Hematopoietic multipotent progenitor cell treated with erythropoietin and hydrocortisone succinate and interleukin-3 and kit ligand, for 8 days (in vitro differentiated cells): ENCODE data around the gene USP9Y.

Source experiments
- DNase-seq: peaks from one replicate; pipeline ENCODE4 v3.0.0-alpha.2; 2015

Gene USP9Y

DNA sequence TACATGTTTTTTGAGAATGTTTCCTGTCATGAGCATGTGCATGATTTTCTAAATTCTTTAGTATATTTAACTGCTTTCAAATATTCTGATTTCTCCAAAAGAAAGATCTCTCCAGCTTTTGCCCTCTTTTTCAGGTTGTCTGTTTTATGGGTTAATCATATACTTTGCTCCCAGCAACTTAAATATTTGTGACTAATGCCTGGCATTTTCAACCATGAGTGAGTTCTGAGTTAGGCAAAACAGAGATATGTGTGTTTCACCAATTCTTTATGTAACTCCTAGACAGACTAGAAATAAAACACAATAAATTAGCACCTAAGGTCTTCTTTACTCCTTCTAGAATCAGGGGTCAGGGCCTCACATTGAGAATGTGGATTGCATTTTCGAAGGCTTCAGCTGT lies 107.0 kb downstream of the USP9Y start:
- DNase-seq: no peak

DNA sequence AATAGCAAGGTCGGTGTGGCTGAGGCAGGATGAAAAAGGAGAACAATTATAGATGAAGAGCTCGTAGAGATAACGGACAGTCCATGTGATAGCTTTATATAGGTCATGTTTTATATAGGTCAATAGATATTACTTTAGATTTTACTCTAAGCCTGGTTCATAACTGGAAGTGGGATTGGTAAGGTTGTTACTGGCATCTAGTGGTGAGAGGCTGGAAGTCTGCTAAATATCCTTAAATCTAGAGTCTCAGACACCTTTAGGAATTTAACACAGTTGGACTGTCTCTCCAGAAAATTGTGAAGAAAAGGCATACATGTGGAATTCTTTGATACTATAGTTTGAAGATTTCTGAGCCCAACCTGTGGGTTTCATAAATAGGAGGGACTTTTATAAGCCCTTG lies 108.0 kb downstream of the USP9Y start:
- peak; percentile 49 for DNase-seq

DNA sequence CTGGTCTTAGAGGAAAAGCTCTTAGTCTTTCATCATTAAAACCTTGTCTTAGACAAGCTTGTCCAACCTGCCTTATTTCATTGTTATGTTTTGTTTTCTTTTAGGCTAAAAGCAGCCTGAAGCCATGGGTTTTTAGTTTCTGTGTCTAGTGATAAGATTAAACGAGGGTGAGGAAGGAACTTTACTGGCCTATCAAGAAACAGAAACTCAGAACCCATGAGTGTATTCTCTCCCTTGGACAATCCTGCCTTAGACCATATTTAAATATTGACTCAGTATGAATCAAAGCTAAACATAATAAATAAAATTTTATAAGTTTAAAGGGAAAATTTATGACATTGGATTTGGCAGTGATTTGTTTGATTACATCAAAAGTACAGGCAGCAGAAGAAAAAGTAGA lies 122.4 kb downstream of the USP9Y start:
- DNase-seq: no peak

- no peak for DNase-seq
These were observed 125.8 kb downstream of the USP9Y start for GRCh38 chrY:12826791-12827190.

GRCh38 chrY:12833284-12833683 lies 132.3 kb downstream of the USP9Y start:
- DNase-seq: no peak

GRCh38 chrY:12837550-12837949 lies 136.5 kb downstream of the USP9Y start:
- no peak for DNase-seq

DNA sequence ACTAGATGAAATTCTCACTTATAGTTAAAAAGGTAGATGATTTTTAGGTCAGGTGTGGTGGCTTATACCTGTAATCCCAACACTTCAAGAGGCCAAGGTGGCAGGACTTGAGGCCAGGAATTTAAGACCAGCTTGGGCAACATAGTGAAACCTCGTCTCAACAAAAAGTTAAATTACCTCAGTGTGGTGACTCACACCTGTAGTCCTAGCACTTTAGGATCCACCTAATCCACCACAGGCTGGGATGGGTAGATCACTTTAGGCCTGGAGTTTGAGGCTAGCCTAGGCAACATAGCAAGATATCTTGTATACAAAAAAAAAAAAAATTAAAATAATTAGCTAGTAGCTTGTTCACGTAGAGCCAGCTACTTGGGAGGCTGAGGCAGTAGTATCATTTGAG lies 140.3 kb downstream of the USP9Y start:
- no peak for DNase-seq

GRCh38 chrY:12846793-12847192 lies 145.8 kb downstream of the USP9Y start:
- no peak for DNase-seq

DNA sequence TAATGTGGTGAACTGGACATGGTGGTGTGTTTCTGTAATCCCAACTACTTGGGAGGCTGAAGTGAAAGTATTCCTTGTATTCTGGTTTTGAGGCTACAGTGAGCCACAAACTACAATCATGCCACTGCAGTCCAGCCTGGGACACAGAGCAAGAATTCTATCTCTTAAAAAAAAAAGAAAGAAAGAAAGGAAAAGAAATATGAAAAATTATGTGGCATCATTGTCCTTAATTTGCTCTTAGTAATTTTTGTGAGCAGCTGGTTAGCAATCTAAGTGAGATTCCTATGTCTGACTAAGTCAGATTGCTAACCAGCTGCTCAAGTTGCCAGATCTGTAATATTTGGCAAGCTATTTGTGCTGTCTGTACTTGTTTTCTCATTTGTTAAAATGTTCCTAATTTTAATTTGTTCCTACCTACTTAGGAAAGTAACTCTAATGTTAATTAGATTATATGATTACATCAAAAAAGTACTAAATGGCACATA lies 154.8 kb downstream of the USP9Y start:
- no peak for DNase-seq

DNA sequence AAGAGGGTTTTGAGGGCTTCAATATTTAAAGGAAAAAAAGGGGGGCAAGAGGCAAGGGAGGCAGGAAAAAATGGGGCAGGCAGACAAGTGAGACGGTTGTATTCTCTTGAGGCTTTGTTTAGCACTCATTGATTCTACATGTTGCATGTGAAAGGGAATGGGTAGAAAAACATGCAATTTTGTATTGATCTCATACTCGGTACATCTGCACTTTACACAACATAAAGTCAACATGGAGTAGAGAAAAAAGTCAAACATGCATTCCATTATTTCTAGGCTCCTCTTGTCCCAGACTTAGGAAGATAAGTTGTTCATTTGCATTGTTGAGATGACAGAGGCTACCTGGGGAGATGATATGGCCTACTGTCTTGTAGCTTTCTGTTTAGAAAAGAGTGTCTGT lies 166.9 kb downstream of the USP9Y start:
- no peak for DNase-seq

DNA sequence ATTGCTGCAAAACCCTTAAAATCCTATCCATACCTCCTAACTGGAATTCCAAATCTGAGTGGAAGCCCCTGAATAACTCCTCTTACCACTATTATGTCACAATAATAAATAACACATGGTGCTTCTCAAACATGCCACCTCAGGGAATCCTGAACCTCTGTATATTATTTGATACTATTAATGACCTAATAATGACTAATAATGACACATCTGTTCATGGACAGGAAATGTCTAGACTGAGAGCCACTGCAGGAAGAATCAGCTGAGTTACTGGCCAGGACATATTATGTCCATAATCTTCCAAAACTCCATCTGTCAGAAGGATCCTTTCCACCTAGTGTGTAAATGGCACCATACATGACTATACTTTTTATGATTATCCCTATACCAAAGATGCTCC lies 195.9 kb downstream of the USP9Y start:
- no peak for DNase-seq

- DNase-seq: no peak
These were observed 197.6 kb downstream of the USP9Y start for GRCh38 chrY:12898604-12899003.

- peak; percentile 93 for DNase-seq
These were observed 203.8 kb downstream of the USP9Y start, which contains the start of gene DDX3Y for GRCh38 chrY:12904618-12905516. Gene DDX3Y (plus strand): TSS chrY:12904868. CDS start chrY:12904937, 69 bp downstream.

GRCh38 chrY:12905517-12905872 lies 204.5 kb downstream of the USP9Y start:
- DNase-seq: peak; percentile 82

GRCh38 chrY:12905895-12906294 lies 204.9 kb downstream of the USP9Y start:
- peak; percentile 50 for DNase-seq
